NCI-H2081 (cell line): ENCODE measurements around the gene MARVELD1.
A peak's percentile ranks its signal among the peaks of the same experiment; 100 is the strongest.
"Not testable (repeated sequence)": the region's sequence is repeated elsewhere in the genome, so short reads cannot be mapped to it uniquely, and the experiment has no call there.

Experiments used
- DNase-seq, 2 experiments: peaks; one replicate each; lab custom pipeline; 2025; lab: John Stamatoyannopoulos, UW

The MARVELD1 gene

GRCh38 chr10:97713339-97713825 is at the start of gene MARVELD1:
Gene MARVELD1 (plus strand): TSS chr10:97713730. CDS start chr10:97713877, 147 bp downstream.
- DNase-seq, result peak; percentile 6

DNA sequence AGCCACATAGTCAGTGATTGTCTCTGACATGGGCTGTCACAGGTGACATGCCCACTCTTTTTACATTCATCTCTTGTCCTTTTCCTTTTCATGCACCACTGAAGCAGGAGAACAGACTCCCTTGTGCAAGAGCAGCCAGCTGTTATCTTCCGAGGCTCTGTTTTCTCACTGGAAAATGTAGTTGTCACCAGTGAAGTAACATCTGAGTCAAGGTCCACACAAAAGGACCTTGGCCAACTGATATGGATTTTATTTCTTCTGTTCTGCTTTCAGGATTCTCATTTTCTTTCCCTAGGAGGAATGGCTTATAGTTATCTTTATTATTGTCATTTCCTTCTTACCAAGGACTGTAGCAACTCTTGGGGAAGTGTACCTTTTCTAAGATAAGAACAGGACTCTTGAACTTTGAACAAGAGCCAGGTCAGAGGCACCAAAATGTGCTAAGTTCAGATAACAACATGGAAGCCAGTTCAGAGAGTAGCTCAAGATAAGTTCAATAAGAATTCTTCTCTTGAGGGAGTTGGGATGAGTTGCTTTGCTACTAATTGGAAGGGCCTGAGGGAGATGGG is 49.2 kb upstream of the MARVELD1 start:
- no peak for DNase-seq

DNA sequence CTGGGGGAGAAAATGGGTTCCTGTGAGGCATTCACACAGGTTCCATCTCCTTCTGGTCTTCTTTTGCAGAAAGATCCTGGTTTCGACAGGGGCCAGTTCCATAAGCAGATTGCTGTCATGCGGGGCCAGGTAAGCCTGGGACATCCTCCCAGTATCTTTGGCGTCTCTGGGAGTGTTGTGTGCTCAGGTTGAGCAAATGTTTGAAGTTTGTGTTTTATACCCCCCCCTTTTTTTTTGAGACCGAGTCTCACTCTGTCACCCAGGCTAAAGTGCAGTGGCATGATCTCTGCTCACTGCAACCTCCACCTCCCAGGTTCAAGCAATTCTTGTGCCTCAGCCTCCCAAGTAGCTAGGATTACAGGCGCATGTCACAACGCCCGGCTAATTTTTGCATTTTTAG is 46.5 kb upstream of the MARVELD1 start:
- DNase-seq, result no peak

GRCh38 chr10:97667463-97667862 is 46.1 kb upstream of the MARVELD1 start:
- no peak for DNase-seq

GRCh38 chr10:97669571-97669970 is 44.0 kb upstream of the MARVELD1 start:
- no peak for DNase-seq

- no peak for DNase-seq
These were observed 39.6 kb upstream of the MARVELD1 start for GRCh38 chr10:97673736-97674525.

DNA sequence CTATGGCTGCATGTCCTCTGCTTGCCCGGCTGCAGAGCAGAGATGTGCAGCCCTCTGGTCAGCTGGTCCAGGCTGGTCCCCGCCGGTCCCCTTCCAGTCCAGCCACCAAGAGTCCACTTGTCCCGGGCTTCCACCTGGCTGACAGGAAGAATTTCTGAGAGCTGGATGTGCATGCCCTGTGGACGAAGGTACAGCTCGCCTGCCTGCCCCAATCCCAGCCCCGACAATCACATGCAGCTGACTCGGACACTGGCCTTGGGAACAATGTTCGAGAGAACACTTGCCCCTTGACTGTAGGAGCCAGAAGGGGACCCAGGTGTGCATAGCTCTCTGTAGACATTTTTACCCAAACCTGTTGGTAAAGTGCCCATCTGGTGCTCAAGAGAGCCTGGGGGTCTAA is 38.3 kb upstream of the MARVELD1 start:
- DNase-seq, result no peak

- peak; percentile 14 to 26 for DNase-seq
These were observed 36.6 kb upstream of the MARVELD1 start for GRCh38 chr10:97676770-97677581.

DNA sequence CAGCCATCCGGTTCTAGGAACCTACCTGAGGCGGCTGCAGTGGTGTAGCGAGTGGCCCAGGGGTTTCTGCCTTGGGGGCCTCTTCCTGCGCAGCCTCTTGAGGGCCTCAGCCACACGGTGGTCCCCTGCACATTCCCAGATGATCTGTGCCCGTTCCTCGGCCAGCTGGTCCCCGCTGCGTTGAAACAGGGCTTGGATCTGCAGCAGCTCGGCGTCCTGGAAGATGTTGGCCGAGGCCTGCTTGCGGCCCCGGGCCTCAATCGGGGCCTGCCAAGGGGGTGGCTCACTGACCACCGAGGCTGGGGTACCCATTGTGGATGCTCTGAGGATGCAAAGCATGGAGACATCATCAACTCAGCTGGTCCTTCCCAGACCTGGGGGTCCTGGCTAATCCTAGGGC is 33.9 kb upstream of the MARVELD1 start:
- DNase-seq, result no peak

- no peak for DNase-seq
These were observed 31.5 kb upstream of the MARVELD1 start for GRCh38 chr10:97682042-97682441.

DNA sequence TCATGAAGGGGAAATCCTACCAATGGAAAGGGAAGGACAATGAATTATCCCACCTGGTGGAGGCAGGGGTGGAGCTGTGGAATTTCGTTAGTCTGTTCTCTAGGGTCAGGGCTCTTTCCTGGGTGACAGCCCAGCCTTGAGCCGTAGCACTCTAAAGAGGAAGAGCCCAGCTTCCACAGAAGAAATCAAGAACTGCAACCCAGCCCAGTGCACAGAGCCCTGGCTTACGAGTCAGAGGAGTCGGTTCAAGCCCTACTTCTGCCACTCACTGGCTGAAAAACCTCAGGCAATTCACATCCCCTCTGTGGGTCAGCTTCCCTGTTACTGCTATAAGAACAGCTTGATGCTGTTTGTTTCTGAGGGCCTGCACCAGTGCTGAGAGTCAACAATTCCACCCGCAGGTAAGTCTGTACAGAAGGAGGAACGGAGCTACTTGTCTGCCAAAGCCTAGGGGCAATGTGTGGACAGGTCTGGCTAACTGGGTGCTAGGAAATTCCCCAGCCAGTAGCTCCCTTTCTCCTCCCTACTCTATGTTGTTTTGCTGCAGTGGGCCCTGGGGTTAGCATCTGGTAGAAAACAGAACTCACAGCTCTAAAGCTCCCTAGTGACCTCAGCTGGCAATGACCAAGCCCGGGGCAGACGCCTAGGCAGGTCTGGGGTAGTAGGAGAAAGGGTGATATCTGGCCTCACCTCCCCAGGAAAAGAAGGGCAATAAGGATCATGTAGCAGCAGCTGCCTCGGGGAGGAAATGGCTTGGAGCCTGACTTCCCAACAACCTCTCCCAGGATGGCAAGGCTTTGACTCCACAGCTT is 29.8 kb upstream of the MARVELD1 start:
- DNase-seq, result no peak

DNA sequence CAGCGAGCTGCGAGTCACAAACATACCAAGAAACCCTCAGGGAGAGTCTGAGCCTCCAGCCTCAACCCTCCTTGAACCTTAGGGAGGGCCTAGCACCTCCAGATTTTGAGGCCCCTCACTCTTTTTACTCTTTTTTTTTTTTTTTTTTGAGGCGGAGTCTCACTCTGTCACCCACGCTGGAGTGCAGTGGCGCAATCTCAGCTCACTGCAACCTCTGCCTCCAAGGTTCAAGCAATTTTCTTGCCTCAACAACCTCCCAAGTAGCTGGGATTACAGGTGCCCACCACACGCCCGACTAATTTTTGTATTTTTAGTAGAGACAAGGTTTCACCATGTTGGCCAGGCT is 29.2 kb upstream of the MARVELD1 start:
- not testable (repeated sequence) for DNase-seq

DNA sequence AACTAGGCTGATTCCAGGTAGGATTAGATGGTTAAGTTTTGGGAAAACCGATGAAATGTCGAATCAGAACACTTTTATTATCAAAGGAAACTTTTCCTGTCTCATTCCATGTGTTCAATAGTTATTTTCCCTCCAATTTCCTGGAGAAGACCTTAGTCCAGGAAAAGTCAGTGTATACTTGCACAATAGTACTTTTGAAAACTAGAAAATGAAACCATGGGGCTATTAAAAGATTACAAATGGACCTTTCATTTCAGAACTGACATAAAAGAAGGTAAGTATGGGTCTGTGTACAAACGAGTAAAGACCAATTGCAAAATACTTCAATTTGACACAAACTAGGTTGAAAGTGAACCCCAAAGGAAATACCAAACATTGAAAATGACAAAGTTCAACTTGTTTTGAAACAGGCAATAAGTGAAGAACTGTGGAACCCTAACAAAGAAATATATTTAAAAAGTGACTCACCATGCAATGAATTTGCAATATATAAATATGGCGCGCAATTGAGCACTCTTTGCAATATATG is 28.6 kb upstream of the MARVELD1 start:
- no peak for DNase-seq

GRCh38 chr10:97685395-97685958 is 28.1 kb upstream of the MARVELD1 start:
- no peak for DNase-seq

DNA sequence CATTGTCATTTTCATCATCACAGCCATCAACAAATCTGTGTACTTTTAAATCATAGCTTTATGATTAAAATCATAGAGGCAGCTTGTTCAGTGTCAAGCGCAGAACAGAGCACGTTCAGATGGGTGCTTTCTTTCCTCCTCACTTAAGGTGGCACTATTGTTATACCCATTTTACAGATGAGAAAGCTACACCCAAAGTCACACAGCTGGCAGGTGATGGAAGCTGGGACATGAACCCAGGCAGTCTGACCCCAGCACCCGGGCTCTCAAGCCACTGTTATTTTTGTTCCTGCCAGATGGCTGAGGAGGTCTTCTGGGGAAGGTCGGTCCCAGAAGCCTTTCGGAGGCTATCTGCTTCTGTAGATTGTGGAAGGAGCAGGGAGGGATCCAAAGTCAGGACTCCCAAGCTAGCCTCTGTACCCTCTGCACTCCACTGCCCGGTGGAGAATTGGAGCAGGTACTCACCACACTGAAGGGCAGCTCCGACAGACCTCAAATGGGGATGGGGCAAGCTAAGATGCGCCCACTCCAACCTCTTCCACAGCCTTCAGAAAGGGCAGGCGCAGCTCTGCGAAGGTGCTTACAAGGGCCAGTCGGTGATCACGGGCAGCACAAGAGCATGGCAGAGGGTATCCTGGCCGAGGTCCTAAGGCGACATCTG is 27.1 kb upstream of the MARVELD1 start:
- no peak for DNase-seq

- DNase-seq, result peak; percentile 93
These were observed 26.4 kb upstream of the MARVELD1 start, which contains the start of gene AVPI1 for GRCh38 chr10:97686962-97687784. Gene AVPI1 (minus strand): TSS chr10:97687241. CDS start chr10:97679905, 7,336 bp downstream.

- no peak for DNase-seq
These were observed 25.4 kb upstream of the MARVELD1 start for GRCh38 chr10:97687785-97688781.

GRCh38 chr10:97689559-97690020 is 23.9 kb upstream of the MARVELD1 start:
- no peak for DNase-seq
